ENCODE measurements around the gene EIF3L. TPM values are rescaled to one million over a fixed set of nuclear protein-coding genes. Genes with fewer than 3 reads are reported as not detected.

Gene EIF3L
- total and polyA plus RNA-seq, 9 of the 15 experiments (the other 6 are each of a cell fraction or from before 2014, with no cell fraction given), result 257 to 699 (median 368) TPM

- 88% methylated on average over 7 of the region's 14 CpGs for WGBS (ENCODE audit: insufficient coverage, low coverage, missing lambda C conversion rate)
- FAIRE-seq (no peak), ATAC-seq (no peak), DNase-seq (ENCODE audit: extremely low read depth in 1 of 4, low spot score in 3 of 4) (no peak)
- BruUV-seq (replicated peaks), result no TSS peak
- Histone ChIP-seq H2AFZ (ENCODE audit: low read depth, low read length) (no peak overlapping the region), H3K4me2 (ENCODE audit: insufficient read depth, low read length) (no peak overlapping the region), H3K9ac (ENCODE audit: insufficient read depth in 1 of 2, low read depth in 2 of 2, low read length in 2 of 2) (no peak overlapping the region), H3K27ac (ENCODE audit: extremely low read depth, low read depth, low read length) (no peak overlapping the region), H3K9me3 (replicated peaks; ENCODE audit: control insufficient read depth, insufficient read depth, low read depth, low read length) (no peaks in the 10 kb centered on the region), H3K4me1 (replicated peaks in 1 of 2; ENCODE audit: control insufficient read depth in 2 of 2, insufficient read depth in 2 of 2, low read length in 2 of 2) (peaks cover 7 to 23% of the 10 kb centered on the region in 2 experiments; a peak in 4 of 5 replicates), H3K79me2 (ENCODE audit: control insufficient read depth, insufficient read depth, low read length) (no peaks in the 10 kb centered on the region), H3K27me3 (ENCODE audit: control insufficient read depth in 2 of 2, insufficient read depth in 2 of 2, low read length in 2 of 2) (no peaks in the 10 kb centered on the region), H3K9me1 (ENCODE audit: control insufficient read depth, insufficient read depth, low read length) (no peaks in the 10 kb centered on the region), H3K36me3 (ENCODE audit: control insufficient read depth, insufficient read depth, low read length) (peaks cover 30% of the 10 kb centered on the region; the same call in 2 of the 3 replicates), H3K4me3 (no peak overlapping the region), H4K20me1 (replicated peaks; ENCODE audit: control insufficient read depth, insufficient read depth, low read length) (no peaks in the 10 kb centered on the region)
- intact Hi-C loops (cut with micrococcal nuclease), result no loop called here
- ChIA-PET CTCF (ENCODE audit: low intra/inter-chr PET ratio) (interaction anchor here (2.1 kb wide), 1 partner anchor 45 kb away, joined by 9 read pairs; no protein-coding TSS in a partner anchor), POLR2A (interaction anchor here (1.1 to 5.0 kb wide), 4 partner anchors 8 to 39 kb away, joined by 3 to 34 read pairs (median 6); partner anchors contain the start of gene GCAT)
- in situ Hi-C loops (cut with MboI), result loop anchor here (5.0 kb wide), 1 partner anchor 143 kb away; no protein-coding TSS in a partner anchor
- TF ChIP-seq SFPQ (IDR thresholded peaks at IDR 0.05; ENCODE audit: low read depth, low read length) (no peak), ZNF551 (CRISPR knock-in tag; IDR thresholded peaks at IDR 0.05) (no peak), MAFK (IDR thresholded peaks at IDR 0.05; ENCODE audit: low read length) (no peak), ZNF280A (IDR thresholded peaks at IDR 0.05; ENCODE audit: low read depth, partially characterized antibody) (no peak), BRCA1 (IDR thresholded peaks at IDR 0.05) (no peak), BRCA1 (CRISPR knock-in tag; IDR thresholded peaks at IDR 0.05) (no peak), KLF13 (tag; IDR thresholded peaks at IDR 0.05; ENCODE audit: borderline replicate concordance, low read depth) (no peak), ZZZ3 (IDR thresholded peaks at IDR 0.05) (no peak), FIP1L1 (IDR thresholded peaks at IDR 0.05; ENCODE audit: low read depth, low read length, poor library complexity, severe bottlenecking) (no peak), NR0B1 (IDR thresholded peaks at IDR 0.05; ENCODE audit: partially characterized antibody) (no peak), KLF16 (IDR thresholded peaks at IDR 0.05) (no peak), NFIX (CRISPR knock-in tag; IDR thresholded peaks at IDR 0.05; ENCODE audit: low read depth) (no peak), EGR1 (conservative IDR thresholded peaks at IDR 0.05) (no peak), ARID4B (CRISPR knock-in tag; IDR thresholded peaks at IDR 0.05) (no peak)
Observed at GRCh38 chr22:37819105-37819433, 30.1 kb upstream of the EIF3L start.

All from K562 (cell line).